Loucy (cell line): ENCODE data around the gene ARNT2.

Experiments
- H2AFZ ChIP-seq: fragments of 200-600 bp; sonication (generic); 2 replicates; pipeline ENCODE4 v1.6.0; 2016; ENCODE audit warnings: antibody characterized with exemption, mild to moderate bottlenecking, low read length, moderate library complexity
- H3F3A ChIP-seq: fragments of 200-600 bp; 2 replicates; pipeline ENCODE4 v1.6.0; 2016; ENCODE audit warnings: antibody characterized with exemption, low read depth, mild to moderate bottlenecking
- H3K27me3 ChIP-seq: fragments of 200-600 bp; sonication (generic); 2 replicates; pipeline ENCODE4 v1.6.1; 2014; ENCODE audit warnings: low read length, mild to moderate bottlenecking; ENCODE audit not compliant: insufficient read depth, poor library complexity, severe bottlenecking
- H3K36me3 ChIP-seq: fragments of 200-600 bp; sonication (generic); 2 replicates; pipeline ENCODE4 v1.6.1; 2016; ENCODE audit warnings: low read length; ENCODE audit not compliant: insufficient read depth
- H3K4me1 ChIP-seq: fragments of 200-600 bp; sonication (generic); 2 replicates; pipeline ENCODE4 v1.5.1; 2014; ENCODE audit warnings: low read length, mild to moderate bottlenecking; ENCODE audit not compliant: insufficient read depth, poor library complexity, severe bottlenecking
- H3K4me2 ChIP-seq: fragments of 200-600 bp; sonication (generic); 2 replicates; pipeline ENCODE4 v1.6.0; 2014; ENCODE audit warnings: antibody characterized with exemption, low read length, low read depth, mild to moderate bottlenecking; ENCODE audit not compliant: poor library complexity, severe bottlenecking
- H3K4me3 ChIP-seq: fragments of 200-600 bp; sonication (generic); 2 replicates; pipeline ENCODE4 v1.5.1; 2014; ENCODE audit warnings: low read length, mild to moderate bottlenecking, mixed read lengths; ENCODE audit not compliant: poor library complexity, severe bottlenecking
- H3K79me2 ChIP-seq: fragments of 200-600 bp; sonication (generic); 2 replicates; pipeline ENCODE4 v1.6.1; 2014; ENCODE audit warnings: low read length; ENCODE audit not compliant: insufficient read depth
- H3K9ac ChIP-seq: fragments of 200-600 bp; sonication (generic); 2 replicates; pipeline ENCODE4 v1.6.0; 2014; ENCODE audit warnings: mild to moderate bottlenecking, low read depth, low read length, moderate library complexity; ENCODE audit not compliant: poor library complexity, severe bottlenecking
- H3K9me2 ChIP-seq: fragments of 200-600 bp; sonication (generic); replicated peaks from 2 replicates; pipeline ENCODE4 v1.6.1; 2016; ENCODE audit warnings: low read depth, low read length, mixed read lengths
- H3K9me3 ChIP-seq: fragments of 200-600 bp; sonication (generic); 2 replicates; pipeline ENCODE4 v1.6.1; 2014; ENCODE audit warnings: mild to moderate bottlenecking, antibody characterized with exemption, low read length, low read depth; ENCODE audit not compliant: insufficient read depth
- H4K20me1 ChIP-seq: fragments of 200-600 bp; sonication (generic); 2 replicates; pipeline ENCODE4 v1.6.0; 2014; ENCODE audit warnings: antibody characterized with exemption, low read length, mild to moderate bottlenecking; ENCODE audit not compliant: insufficient read depth, poor library complexity, severe bottlenecking
- CTCF ChIP-seq: fragments of 200-600 bp; sonication (generic); conservative IDR thresholded peaks from 2 replicates; pipeline ENCODE4 v1.5.1; 2014; ENCODE audit warnings: mild to moderate bottlenecking, antibody characterized with exemption, low read length
- EZH2phosphoT487 ChIP-seq: fragments of 200-600 bp; IDR thresholded peaks from 2 replicates; pipeline ENCODE4 v1.6.1; 2018; ENCODE audit warnings: antibody characterized with exemption, mild to moderate bottlenecking, moderate library complexity, borderline replicate concordance

Gene ARNT2

GRCh38 chr15:80639168-80639555 is 235.0 kb downstream of the ARNT2 start:
- no peaks in the 10 kb centered on the region for H3K4me1 ChIP-seq
- H3F3A ChIP-seq = no peaks in the 10 kb centered on the region
- H3K36me3 ChIP-seq = no peaks in the 10 kb centered on the region
- no peak overlapping the region for H3K9ac ChIP-seq
- H3K79me2 ChIP-seq = no peaks in the 10 kb centered on the region
- no peaks in the 10 kb centered on the region for H4K20me1 ChIP-seq
- no peak for TF ChIP-seq CTCF
- TF ChIP-seq EZH2phosphoT487 = no peak
- no peaks in the 10 kb centered on the region for H3K9me3 ChIP-seq
- no peak overlapping the region for H2AFZ ChIP-seq
- H3K4me2 ChIP-seq = no peak overlapping the region
- no peaks in the 10 kb centered on the region for H3K27me3 ChIP-seq
- no peak overlapping the region for H3K4me3 ChIP-seq
- H3K9me2 ChIP-seq = no peaks in the 10 kb centered on the region

DNA sequence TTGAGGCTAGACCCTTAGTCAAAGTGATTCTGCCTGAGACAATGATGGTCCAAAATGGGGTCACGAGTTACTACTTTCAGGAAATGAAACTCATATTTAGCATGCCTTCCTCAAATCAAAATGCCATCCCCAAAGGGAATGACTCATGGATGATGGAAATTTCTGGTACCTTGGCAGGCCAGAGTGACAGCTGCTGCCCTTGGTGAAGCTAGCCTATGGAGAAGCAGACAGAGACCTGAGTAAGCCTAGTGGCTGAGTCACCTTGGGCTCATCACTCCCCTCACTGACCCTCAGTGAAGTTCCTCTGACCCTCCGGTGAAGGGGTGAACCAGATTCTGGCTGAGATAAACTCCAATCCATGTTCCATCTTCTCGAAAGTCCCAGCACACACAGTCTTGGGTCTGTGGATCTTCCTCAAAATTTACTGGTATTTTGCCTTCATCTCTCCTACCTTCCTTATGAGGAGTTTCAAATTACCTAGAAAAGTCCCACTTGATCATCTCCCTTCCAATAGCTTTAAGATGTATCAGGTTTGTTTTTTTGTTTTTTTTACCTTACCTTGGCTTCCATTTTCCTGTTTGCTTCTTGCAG is 236.4 kb downstream of the ARNT2 start:
- Histone ChIP-seq H3K4me1 (no peaks in the 10 kb centered on the region), H3F3A (no peaks in the 10 kb centered on the region), H3K79me2 (no peaks in the 10 kb centered on the region), H3K4me2 (no peak overlapping the region), H3K4me3 (no peak overlapping the region), H3K36me3 (no peaks in the 10 kb centered on the region), H4K20me1 (no peaks in the 10 kb centered on the region), H2AFZ (no peak overlapping the region), H3K27me3 (no peaks in the 10 kb centered on the region), H3K9me2 (no peaks in the 10 kb centered on the region), H3K9me3 (no peaks in the 10 kb centered on the region), H3K9ac (no peak overlapping the region)
- TF ChIP-seq CTCF = no peak
- TF ChIP-seq EZH2phosphoT487 = no peak

- Histone ChIP-seq H3F3A (no peaks in the 10 kb centered on the region), H3K4me3 (no peak overlapping the region), H3K27me3 (no peaks in the 10 kb centered on the region), H3K9ac (no peak overlapping the region), H3K9me3 (no peaks in the 10 kb centered on the region), H4K20me1 (no peaks in the 10 kb centered on the region), H3K79me2 (no peaks in the 10 kb centered on the region), H3K4me2 (no peak overlapping the region), H3K36me3 (no peaks in the 10 kb centered on the region), H2AFZ (no peak overlapping the region), H3K9me2 (no peaks in the 10 kb centered on the region), H3K4me1 (no peaks in the 10 kb centered on the region)
- TF ChIP-seq CTCF (no peak), EZH2phosphoT487 (no peak)
Measured at GRCh38 chr15:80641384-80641783, 237.2 kb downstream of the ARNT2 start.
